Measurements from ENCODE around the gene RPL7L1. TPM values are rescaled to one million over a fixed set of nuclear protein-coding genes. Genes with fewer than 3 reads are reported as not detected.
"Not testable (repeated sequence)": the region's sequence is repeated elsewhere in the genome, so short reads cannot be mapped to it uniquely, and the experiment has no call there.

RPL7L1 gene
- polyA plus RNA-seq, 1 donor from 2014 or later, result 72.3 TPM

DNA sequence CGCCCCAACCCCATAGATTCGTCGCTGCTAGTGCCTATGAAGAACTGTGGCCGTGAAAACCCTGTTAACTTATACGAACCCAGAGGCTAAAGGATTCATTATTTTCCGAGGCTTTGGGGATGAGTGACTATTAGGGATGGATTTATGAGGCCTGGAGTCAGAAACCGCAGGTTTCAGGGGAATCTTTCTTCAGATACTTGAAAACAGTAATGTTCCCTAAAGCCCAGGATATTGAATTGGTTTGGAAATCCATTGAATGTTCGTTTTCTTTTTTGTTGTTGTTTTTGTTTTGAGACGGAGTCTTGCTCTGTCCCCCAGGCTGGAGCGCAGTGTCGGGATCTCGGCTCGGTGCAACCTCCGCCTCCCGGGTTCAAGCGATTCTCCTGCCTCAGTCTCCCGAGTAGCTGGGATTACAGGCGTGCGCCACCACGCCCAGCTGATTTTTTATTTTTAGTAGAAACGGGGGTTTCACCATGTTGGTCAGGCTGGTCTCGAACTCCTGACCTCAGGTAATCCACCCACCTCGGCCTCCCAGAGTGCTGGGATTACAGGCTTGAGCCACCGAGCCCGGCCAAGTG is 913 bp downstream of the RPL7L1 start:
- H3K27ac Mint-ChIP-seq, result peak overlapping the region; percentile 83 to 99 (median 99)
- H3K9me3 Mint-ChIP-seq, H3K27me3 Mint-ChIP-seq, H3K36me3 Mint-ChIP-seq: not testable (repeated sequence)
- H3K4me1 Mint-ChIP-seq, result peaks cover 5 to 11% (median 11%) of the 10 kb centered on the region in 3 donors
- peak overlapping the region; percentile 86 to 99 (median 98) for H3K4me3 Mint-ChIP-seq

DNA sequence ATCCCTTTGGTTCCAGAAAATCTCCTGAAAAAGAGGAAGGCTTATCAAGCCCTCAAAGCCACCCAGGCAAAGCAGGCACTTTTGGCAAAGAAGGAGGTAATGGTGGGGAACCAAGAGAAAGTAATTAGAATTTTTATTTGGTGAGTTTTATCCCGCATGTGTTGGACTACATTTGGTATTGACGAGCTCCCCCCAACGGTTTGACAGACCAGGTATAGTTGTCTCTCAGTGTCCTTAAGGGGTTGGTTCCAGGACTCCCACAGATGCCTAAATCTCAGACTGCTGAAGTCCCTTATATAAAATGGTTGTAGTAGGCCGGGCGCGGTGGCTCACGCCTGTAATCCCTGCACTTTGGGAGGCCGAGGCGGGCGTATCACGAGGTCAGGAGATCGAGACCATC is 1.5 kb downstream of the RPL7L1 start:
- H3K36me3 Mint-ChIP-seq, result not testable (repeated sequence)

DNA sequence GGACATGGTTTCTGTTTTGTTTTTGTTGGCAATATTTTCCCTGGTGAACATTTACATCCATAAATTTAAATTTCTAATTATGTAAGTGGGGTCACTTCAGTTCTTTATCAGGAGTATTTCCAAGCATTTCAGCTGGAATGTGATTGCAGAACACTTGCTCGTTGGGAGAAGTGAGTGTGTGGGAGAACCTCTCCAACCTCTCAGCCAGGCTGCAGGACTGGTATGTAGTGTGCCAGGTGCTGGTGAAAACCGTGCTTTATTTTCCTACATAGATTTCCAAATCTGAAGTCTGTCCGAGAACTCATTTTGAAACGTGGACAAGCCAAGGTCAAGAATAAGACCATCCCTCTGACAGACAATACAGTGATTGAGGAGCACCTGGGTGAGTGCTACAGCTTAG is 6.3 kb downstream of the RPL7L1 start:
- H3K36me3 Mint-ChIP-seq, result peaks cover 4% of the 10 kb centered on the region
- H3K27me3 Mint-ChIP-seq, result no peaks in the 10 kb centered on the region
- peak overlapping the region in 1 of 3 donors; percentile 21 for H3K27ac Mint-ChIP-seq
- H3K4me1 Mint-ChIP-seq, result peaks cover 5 to 13% (median 8%) of the 10 kb centered on the region in 3 donors
- peak overlapping the region in 2 of 4 donors; percentile 37 to 50 for H3K4me3 Mint-ChIP-seq
- H3K9me3 Mint-ChIP-seq, result no peaks in the 10 kb centered on the region

More for the DNA sequence above, 1.5 kb downstream of the RPL7L1 start:
- H3K4me1 Mint-ChIP-seq, result peaks cover 5 to 11% (median 11%) of the 10 kb centered on the region in 3 donors
- not testable (repeated sequence) for H3K9me3 Mint-ChIP-seq, H3K27me3 Mint-ChIP-seq
- H3K4me3 Mint-ChIP-seq, result peak overlapping the region; percentile 86 to 99 (median 98)
- peak overlapping the region; percentile 83 to 99 (median 99) for H3K27ac Mint-ChIP-seq

DNA sequence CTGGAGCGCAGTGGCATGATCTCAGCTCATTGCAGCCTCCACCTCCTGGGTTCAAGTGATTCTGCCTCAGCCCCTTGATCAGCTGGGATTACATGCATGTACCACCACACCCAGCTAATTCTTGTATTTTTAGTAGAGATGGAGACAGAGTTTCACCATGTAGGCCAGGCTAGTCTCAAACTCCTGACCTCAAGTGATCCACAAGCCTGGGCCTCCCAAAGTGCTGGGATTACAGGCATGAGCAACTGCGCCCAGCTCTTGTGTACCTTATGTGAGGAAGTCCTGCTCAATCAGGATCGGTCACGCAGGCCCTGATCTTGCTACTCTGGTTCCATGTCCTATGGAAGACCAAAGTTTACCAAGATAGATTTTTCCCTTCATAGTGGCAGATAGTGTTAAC is 8.8 kb downstream of the RPL7L1 start:
- H3K27ac Mint-ChIP-seq, result peak overlapping the region in 2 of 3 donors; percentile 59 to 63

GRCh38 chr6:42889815-42890214 is 10.4 kb downstream of the RPL7L1 start:
- peaks cover 15 to 28% (median 24%) of the 10 kb centered on the region in 3 donors for H3K4me1 Mint-ChIP-seq
- peak overlapping the region; percentile 95 to 98 (median 97) for H3K27ac Mint-ChIP-seq
- peak overlapping the region; percentile 98 to 100 (median 99) for H3K4me3 Mint-ChIP-seq
- H3K36me3 Mint-ChIP-seq, result peaks cover 2% of the 10 kb centered on the region
- H3K9me3 Mint-ChIP-seq, result no peaks in the 10 kb centered on the region
- no peaks in the 10 kb centered on the region for H3K27me3 Mint-ChIP-seq

More for the DNA sequence above, 8.8 kb downstream of the RPL7L1 start:
- not testable (repeated sequence) for H3K27me3 Mint-ChIP-seq, H3K36me3 Mint-ChIP-seq, H3K9me3 Mint-ChIP-seq
- H3K4me3 Mint-ChIP-seq, result peak overlapping the region in 1 of 4 donors; percentile 99
- peaks cover 4 to 20% (median 11%) of the 10 kb centered on the region in 3 donors for H3K4me1 Mint-ChIP-seq

DNA sequence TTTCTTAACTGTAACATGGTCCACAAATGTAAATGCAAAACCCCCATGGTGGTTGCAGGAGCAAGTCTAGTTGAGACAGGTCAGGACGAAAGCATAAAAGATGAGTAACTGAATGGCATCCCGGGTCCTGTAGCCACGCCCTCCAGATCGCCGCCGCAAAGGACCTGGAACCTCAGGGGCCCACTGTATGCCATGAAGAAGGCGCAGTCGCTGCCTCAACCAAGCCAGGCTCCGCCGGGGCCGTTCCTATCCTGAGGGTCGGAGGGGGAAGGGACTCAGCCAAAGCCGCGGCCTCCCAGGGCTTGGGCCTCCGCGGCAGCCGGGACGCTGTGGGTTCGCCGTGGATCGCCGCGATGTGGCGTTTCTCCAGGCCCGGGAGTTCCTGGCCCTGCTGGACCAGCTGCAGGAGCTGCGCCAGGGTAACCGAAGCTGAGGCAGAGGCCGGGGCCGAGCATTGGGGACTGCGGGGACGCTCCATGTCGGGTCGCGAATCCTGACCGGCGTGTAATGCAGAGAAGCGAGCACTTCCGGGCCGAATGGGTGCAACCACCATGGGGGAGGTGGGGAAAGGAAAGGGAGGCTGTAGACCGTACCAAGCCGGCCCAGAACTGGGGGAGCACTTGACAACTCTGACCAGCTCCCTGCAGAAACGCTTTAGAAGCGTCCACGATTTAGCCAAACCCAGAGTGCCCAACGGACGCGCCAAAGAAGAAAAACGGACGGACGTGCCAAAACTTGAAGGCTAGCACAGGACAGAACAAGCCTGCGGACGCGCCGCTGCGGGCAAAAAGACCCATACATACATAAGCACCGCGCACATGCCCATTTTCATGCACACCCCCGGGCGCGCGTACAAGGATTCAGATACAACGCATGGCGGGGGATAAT is 11.1 kb downstream of the RPL7L1 start:
- H3K36me3 Mint-ChIP-seq, result peaks cover 2% of the 10 kb centered on the region
- peak overlapping the region; percentile 95 to 98 (median 97) for H3K27ac Mint-ChIP-seq
- peak overlapping the region; percentile 98 to 100 (median 99) for H3K4me3 Mint-ChIP-seq
- H3K9me3 Mint-ChIP-seq, result no peaks in the 10 kb centered on the region
- no peaks in the 10 kb centered on the region for H3K27me3 Mint-ChIP-seq
- H3K4me1 Mint-ChIP-seq, result peaks cover 15 to 28% (median 24%) of the 10 kb centered on the region in 3 donors

DNA sequence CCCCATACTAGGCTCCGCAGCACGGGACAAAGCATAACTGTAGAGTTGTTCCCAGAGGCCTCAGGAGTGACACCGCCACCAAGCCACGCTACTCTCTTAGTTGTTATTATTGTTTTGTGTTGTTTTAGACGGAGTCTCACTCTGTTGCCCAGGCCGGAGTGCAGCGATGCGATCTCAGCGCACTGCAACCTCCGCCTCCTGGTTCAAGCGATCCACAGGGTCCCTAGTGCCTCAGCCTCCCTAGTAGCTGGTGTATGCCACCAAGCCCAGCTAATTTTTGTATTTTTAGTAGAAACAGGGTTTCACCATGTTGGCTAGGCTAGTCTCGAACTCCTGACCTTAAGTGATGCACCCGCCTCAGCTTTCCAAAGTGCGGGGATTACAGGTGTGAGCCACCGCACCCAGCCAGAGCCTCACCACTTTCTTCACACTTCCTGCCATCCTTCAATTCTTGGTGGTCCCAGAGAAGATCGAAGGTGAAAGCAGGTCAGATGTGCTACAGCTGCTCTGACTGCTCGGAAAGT is 11.8 kb downstream of the RPL7L1 start:
- Mint-ChIP-seq H3K4me1 (peaks cover 15 to 28% (median 24%) of the 10 kb centered on the region in 3 donors), H3K9me3 (no peaks in the 10 kb centered on the region), H3K27ac (peak overlapping the region; percentile 95 to 98 (median 97)), H3K27me3 (no peaks in the 10 kb centered on the region), H3K4me3 (peak overlapping the region; percentile 98 to 100 (median 99)), H3K36me3 (no peaks in the 10 kb centered on the region)

DNA sequence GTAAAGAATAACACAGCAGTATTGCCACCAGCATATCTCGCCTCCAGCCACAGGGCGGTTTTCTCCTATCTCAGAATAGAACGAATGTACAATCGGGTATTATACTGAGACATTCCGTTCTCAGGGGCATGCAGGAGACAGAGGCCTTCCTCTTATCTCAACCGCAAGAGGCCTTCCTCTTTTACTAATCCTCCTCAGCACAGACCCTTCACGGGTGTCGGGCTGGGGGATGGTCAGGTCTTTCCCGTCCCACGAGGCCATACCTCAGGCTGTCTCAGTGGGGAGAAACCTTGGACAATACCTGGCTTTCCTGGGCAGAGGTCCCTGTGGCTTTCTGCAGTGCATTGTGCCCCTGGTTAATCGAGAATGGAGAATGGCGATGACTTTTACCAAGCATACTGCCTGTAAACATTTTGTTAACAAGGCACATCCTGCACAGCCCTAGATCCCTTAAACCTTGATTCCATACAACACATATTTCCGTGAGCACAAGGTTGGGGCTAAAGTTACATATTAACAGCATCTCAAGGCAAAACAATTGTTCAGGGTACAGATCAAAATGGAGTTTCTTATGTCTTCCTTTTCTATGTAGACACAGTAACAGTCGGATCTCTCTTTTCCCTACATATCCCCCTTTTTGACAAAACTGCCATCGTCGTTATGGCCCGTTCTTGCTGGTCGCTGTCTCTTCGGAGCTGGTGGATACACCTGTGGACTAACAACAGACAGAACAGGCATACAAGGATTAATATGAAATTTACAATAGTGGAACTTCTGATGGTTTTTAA is 14.8 kb downstream of the RPL7L1 start:
- Mint-ChIP-seq H3K4me3 (peak overlapping the region; percentile 67 to 91 (median 80)), H3K27ac (peak overlapping the region; percentile 41 to 84 (median 77)), H3K4me1 (peaks cover 17 to 33% (median 27%) of the 10 kb centered on the region in 3 donors)
- not testable (repeated sequence) for H3K36me3 Mint-ChIP-seq, H3K9me3 Mint-ChIP-seq, H3K27me3 Mint-ChIP-seq

DNA sequence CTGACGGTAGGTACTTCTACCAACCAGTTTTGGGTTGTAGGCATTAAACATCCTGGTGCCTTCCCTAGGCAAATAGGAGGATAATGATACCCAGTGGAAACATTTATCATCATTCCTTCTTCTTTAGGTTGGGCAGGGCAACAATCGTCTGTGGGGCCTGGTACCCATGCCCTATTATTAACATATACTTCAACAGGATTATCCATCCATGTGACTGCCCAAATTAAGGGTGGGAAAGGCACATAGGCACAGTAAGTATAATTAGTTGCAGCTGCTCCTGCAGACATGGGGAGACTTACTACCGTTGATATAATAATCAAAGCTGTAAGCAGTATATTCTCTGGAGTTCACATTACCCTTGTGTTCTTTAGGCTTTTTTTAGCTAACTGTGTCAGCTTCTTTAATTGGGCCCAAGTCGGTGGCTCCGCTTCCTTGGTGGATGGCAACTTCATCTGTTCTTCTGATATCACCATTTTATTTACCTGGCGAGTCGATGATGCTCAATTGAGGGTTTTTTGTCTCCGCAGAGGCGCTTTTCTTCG is 16.8 kb downstream of the RPL7L1 start:
- H3K27ac Mint-ChIP-seq, result no peak overlapping the region
- H3K36me3 Mint-ChIP-seq, result no peaks in the 10 kb centered on the region
- H3K4me3 Mint-ChIP-seq, result no peak overlapping the region
- peaks cover 17 to 21% (median 19%) of the 10 kb centered on the region in 3 donors for H3K4me1 Mint-ChIP-seq
- no peaks in the 10 kb centered on the region for H3K9me3 Mint-ChIP-seq
- no peaks in the 10 kb centered on the region for H3K27me3 Mint-ChIP-seq

DNA sequence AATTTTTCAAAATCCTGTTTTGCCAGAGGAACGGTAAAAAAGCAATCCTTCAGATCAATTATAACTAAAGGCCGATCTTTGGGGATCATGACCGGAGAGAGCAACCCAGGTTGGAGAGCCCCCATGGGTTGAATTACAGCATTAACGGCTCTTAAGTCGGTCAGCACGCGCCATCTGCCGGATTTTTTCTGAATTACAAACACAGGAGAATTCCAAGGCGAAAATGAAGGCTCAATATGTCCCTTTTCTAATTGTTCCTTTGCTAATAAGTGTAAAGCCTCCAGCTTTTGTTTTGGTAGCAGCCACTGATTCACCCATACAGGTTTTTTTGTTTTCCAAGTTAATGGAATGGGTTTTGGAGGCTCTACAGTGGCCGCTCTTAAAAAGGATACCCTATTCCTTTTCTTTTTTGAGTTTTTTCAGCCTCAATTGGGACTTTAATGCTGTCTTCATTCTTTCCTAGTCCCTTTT is 19.5 kb downstream of the RPL7L1 start:
- Mint-ChIP-seq H3K27ac (peak overlapping the region in 2 of 3 donors; percentile 1 to 39), H3K36me3 (no peaks in the 10 kb centered on the region), H3K4me3 (no peak overlapping the region), H3K27me3 (no peaks in the 10 kb centered on the region), H3K4me1 (peaks cover 9 to 16% (median 10%) of the 10 kb centered on the region in 3 donors), H3K9me3 (no peaks in the 10 kb centered on the region)

DNA sequence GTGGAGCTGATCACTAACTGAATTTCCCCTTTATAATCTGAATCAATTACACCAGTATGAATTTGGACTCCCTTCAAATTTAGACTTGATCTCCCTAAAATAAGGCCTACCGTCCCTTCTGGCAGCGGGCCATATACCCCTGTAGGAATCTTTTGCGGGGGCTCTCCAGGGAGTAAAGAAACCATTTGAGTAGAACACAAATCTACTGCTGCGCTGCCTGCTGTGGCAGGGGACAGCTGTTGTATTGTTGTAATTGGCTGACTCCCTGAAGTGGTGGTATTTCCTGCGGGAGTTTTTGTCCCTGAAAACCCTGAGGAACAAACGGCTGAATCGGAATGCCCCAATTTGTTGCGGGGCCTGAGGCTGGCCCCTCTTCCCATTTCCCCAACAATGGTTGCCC is 20.5 kb downstream of the RPL7L1 start:
- peaks cover 2 to 9% (median 4%) of the 10 kb centered on the region in 3 donors for H3K4me1 Mint-ChIP-seq
- H3K36me3 Mint-ChIP-seq, result no peaks in the 10 kb centered on the region
- peak overlapping the region in 1 of 3 donors; percentile 47 for H3K27ac Mint-ChIP-seq

DNA sequence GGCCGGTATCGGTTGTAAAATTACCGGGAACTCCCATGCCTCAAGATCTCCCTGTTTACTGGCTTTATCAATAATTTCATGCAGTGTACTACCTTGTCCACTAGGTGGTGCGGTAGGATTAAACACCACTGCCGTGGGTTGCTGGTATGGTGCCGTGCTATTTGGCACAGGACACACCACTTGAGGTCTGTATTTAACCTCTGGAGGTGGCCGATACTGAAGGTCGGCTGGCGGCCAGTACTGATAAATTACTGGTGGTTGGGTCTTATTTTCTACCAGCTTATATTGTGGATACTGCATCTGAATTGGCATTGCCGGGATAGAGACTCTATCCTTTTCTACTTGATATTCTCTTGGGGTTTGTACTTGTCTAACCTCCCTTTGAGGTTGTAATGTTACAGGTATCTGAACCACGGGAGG is 22.1 kb downstream of the RPL7L1 start:
- Mint-ChIP-seq H3K36me3 (no peaks in the 10 kb centered on the region), H3K4me3 (no peak overlapping the region), H3K27me3 (no peaks in the 10 kb centered on the region), H3K27ac (no peak overlapping the region), H3K4me1 (peaks cover 2 to 9% (median 4%) of the 10 kb centered on the region in 3 donors), H3K9me3 (no peaks in the 10 kb centered on the region)

More for the DNA sequence above, 20.5 kb downstream of the RPL7L1 start:
- no peak overlapping the region for H3K4me3 Mint-ChIP-seq
- no peaks in the 10 kb centered on the region for H3K27me3 Mint-ChIP-seq
- H3K9me3 Mint-ChIP-seq, result no peaks in the 10 kb centered on the region

DNA sequence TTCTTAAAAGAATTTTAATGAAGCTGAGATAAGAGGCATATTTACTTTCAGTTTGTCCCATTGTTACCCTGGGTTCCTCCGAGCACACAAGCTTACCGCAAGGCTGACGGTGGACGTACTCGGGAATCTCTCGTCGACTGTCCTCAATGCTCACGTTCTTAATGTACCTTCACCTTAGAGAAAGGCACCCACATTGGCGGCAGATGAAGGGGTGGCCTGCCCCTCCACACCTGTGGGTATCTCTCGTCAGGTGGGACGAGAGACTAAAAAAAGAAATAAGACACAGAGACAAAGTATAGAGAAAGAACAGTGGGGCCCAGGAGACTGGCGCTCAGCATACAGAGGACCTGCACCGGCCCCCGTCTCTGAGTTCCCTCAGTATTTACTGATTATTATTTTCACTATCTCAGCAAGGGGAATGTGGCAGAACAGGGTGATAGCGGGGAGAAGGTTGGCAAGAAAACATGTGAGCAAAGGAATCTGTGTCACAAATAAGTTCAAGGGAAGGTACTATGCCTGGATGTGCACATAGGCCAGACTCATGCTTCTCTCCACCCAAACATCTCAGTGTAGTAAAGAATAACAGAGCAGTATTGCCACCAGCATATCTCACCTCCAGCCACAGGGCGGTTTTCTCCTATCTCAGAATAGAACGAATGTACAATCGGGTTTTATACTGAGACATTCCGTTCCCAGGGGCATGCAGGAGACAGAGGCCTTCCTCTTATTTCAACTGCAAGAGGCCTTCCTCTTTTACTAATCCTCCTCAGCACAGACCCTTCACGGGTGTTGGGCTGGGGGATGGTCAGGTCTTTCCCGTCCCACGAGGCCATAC is 23.2 kb downstream of the RPL7L1 start:
- not testable (repeated sequence) for H3K9me3 Mint-ChIP-seq, H3K27ac Mint-ChIP-seq, H3K36me3 Mint-ChIP-seq, H3K27me3 Mint-ChIP-seq, H3K4me1 Mint-ChIP-seq, H3K4me3 Mint-ChIP-seq

Measured in IgD-negative memory B cell (primary cell).